ENCODE data around the gene SHE. TPM values are rescaled to one million over a fixed set of nuclear protein-coding genes. Genes with fewer than 3 reads are reported as not detected.

SHE gene
- total and polyA plus RNA-seq, 2 experiments from 2014 or later: 0.23 to 0.69 TPM

DNA sequence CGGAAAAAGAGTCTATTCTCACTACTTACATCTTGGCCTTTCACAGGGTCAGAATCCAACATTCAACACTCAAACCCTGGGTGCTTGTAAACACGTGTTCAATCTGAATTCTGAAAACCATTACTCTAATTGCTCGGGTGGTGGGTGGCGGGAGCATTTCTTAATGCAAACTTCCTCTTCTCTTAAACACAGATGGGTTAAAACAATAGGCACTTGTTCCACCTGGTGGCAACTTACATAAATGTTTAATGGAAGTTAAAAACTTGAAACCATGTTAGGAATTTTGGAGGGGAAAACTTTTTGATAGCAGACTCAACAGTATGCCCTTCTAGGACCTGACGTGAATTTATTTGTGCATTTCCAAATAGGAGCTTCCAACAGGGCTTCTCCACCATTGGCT lies 23.6 kb downstream of the SHE start:
- Histone ChIP-seq H3K4me2 (no peak overlapping the region), H3K4me3 (no peak overlapping the region), H3K4me1 (ENCODE audit: insufficient read depth) (peaks cover 8% of the 10 kb centered on the region), H3K36me3 (ENCODE audit: insufficient read depth) (no peaks in the 10 kb centered on the region), H3K27ac (ENCODE audit: low read depth) (no peak overlapping the region), H3K27me3 (ENCODE audit: insufficient read depth) (no peaks in the 10 kb centered on the region), H3F3A (replicated peaks; ENCODE audit: low read depth) (no peaks in the 10 kb centered on the region), H2AFZ (peak overlapping the region; percentile 34), H3K9me2 (ENCODE audit: insufficient read depth) (no peaks in the 10 kb centered on the region), H3K79me2 (replicated peaks; ENCODE audit: insufficient read depth) (no peaks in the 10 kb centered on the region), H4K20me1 (replicated peaks; ENCODE audit: insufficient read depth) (no peaks in the 10 kb centered on the region)
- Mint-ChIP-seq H3K4me1 (peaks cover 20% of the 10 kb centered on the region), H3K27me3 (ENCODE audit: insufficient read depth, low read depth, poor library complexity) (no peaks in the 10 kb centered on the region), H3K27ac (peak overlapping the region; percentile 51; the same call in 1 of the 2 replicates), H3K9me3 (no peaks in the 10 kb centered on the region), H3K36me3 (ENCODE audit: low read depth) (no peaks in the 10 kb centered on the region), H3K4me3 (no peak overlapping the region)
- TF ChIP-seq, protein P1, sequence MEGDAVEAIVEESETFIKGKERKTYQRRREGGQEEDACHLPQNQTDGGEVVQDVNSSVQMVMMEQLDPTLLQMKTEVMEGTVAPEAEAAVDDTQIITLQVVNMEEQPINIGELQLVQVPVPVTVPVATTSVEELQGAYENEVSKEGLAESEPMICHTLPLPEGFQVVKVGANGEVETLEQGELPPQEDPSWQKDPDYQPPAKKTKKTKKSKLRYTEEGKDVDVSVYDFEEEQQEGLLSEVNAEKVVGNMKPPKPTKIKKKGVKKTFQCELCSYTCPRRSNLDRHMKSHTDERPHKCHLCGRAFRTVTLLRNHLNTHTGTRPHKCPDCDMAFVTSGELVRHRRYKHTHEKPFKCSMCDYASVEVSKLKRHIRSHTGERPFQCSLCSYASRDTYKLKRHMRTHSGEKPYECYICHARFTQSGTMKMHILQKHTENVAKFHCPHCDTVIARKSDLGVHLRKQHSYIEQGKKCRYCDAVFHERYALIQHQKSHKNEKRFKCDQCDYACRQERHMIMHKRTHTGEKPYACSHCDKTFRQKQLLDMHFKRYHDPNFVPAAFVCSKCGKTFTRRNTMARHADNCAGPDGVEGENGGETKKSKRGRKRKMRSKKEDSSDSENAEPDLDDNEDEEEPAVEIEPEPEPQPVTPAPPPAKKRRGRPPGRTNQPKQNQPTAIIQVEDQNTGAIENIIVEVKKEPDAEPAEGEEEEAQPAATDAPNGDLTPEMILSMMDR (conservative IDR thresholded peaks at IDR 0.05; ENCODE audit: low read depth in 2 of 2): peak in 1 of 2 experiments; percentile 30; a peak in 3 of 4 replicates
- TF ChIP-seq ZNF114 (CRISPR knock-in tag; IDR thresholded peaks at IDR 0.05): no peak
- DNase-seq (ENCODE audit: low spot score) (peak; percentile 52), ATAC-seq (no peak)

DNA sequence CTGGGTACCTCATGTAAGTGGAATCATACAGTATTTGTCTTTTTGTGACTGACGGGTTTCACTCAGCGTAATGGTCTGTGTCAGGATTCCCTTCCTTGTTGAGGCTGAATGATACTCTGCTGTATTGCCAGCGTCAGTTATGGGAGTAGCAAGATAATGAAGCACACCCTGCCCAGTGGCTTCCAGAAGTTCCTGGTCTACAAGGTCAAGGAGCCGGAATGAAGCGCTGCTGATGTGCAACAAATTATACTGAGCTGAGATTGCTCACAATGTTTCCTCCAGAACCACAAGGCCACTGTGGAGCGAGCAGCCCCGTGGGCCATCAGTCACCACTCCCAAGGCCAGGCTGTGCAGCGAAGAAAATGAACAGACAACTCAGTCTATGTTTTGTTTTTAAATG lies 24.2 kb downstream of the SHE start:
- H3K4me3 Mint-ChIP-seq: no peak overlapping the region
- no peaks in the 10 kb centered on the region for H3K9me3 Mint-ChIP-seq
- DNase-seq (ENCODE audit: low spot score) (no peak), ATAC-seq (no peak)
- Histone ChIP-seq H3K4me2 (no peak overlapping the region), H3K4me3 (no peak overlapping the region), H3K4me1 (ENCODE audit: insufficient read depth) (peaks cover 8% of the 10 kb centered on the region), H3F3A (replicated peaks; ENCODE audit: low read depth) (no peaks in the 10 kb centered on the region), H2AFZ (peak overlapping the region; percentile 34), H3K36me3 (ENCODE audit: insufficient read depth) (no peaks in the 10 kb centered on the region), H3K79me2 (replicated peaks; ENCODE audit: insufficient read depth) (no peaks in the 10 kb centered on the region), H4K20me1 (replicated peaks; ENCODE audit: insufficient read depth) (no peaks in the 10 kb centered on the region), H3K27ac (ENCODE audit: low read depth) (no peak overlapping the region), H3K27me3 (ENCODE audit: insufficient read depth) (no peaks in the 10 kb centered on the region), H3K9me2 (ENCODE audit: insufficient read depth) (no peaks in the 10 kb centered on the region)
- no peaks in the 10 kb centered on the region for H3K36me3 Mint-ChIP-seq (ENCODE audit: low read depth)
- no peaks in the 10 kb centered on the region for H3K27me3 Mint-ChIP-seq (ENCODE audit: insufficient read depth, low read depth, poor library complexity)
- peak overlapping the region; percentile 51; the same call in 1 of the 2 replicates for H3K27ac Mint-ChIP-seq
- H3K4me1 Mint-ChIP-seq: peaks cover 20% of the 10 kb centered on the region
- TF ChIP-seq ZNF114 (CRISPR knock-in tag; IDR thresholded peaks at IDR 0.05) (no peak), POLR2AphosphoS5 (IDR thresholded peaks at IDR 0.05; ENCODE audit: low read depth) (no peak), CREB1 (CRISPR knock-in tag; IDR thresholded peaks at IDR 0.05; ENCODE audit: low read depth) (no peak), ZNF331 (CRISPR knock-in tag; IDR thresholded peaks at IDR 0.05; ENCODE audit: low read depth) (no peak), JUNB (IDR thresholded peaks at IDR 0.05; ENCODE audit: unreplicated experiment) (no peak), NANOG (IDR thresholded peaks at IDR 0.05; ENCODE audit: borderline replicate concordance) (no peak), EZH2phosphoT487 (IDR thresholded peaks at IDR 0.05; ENCODE audit: unreplicated experiment) (no peak), STAT1 (IDR thresholded peaks at IDR 0.05; ENCODE audit: unreplicated experiment) (no peak)
- TF ChIP-seq, protein P2, sequence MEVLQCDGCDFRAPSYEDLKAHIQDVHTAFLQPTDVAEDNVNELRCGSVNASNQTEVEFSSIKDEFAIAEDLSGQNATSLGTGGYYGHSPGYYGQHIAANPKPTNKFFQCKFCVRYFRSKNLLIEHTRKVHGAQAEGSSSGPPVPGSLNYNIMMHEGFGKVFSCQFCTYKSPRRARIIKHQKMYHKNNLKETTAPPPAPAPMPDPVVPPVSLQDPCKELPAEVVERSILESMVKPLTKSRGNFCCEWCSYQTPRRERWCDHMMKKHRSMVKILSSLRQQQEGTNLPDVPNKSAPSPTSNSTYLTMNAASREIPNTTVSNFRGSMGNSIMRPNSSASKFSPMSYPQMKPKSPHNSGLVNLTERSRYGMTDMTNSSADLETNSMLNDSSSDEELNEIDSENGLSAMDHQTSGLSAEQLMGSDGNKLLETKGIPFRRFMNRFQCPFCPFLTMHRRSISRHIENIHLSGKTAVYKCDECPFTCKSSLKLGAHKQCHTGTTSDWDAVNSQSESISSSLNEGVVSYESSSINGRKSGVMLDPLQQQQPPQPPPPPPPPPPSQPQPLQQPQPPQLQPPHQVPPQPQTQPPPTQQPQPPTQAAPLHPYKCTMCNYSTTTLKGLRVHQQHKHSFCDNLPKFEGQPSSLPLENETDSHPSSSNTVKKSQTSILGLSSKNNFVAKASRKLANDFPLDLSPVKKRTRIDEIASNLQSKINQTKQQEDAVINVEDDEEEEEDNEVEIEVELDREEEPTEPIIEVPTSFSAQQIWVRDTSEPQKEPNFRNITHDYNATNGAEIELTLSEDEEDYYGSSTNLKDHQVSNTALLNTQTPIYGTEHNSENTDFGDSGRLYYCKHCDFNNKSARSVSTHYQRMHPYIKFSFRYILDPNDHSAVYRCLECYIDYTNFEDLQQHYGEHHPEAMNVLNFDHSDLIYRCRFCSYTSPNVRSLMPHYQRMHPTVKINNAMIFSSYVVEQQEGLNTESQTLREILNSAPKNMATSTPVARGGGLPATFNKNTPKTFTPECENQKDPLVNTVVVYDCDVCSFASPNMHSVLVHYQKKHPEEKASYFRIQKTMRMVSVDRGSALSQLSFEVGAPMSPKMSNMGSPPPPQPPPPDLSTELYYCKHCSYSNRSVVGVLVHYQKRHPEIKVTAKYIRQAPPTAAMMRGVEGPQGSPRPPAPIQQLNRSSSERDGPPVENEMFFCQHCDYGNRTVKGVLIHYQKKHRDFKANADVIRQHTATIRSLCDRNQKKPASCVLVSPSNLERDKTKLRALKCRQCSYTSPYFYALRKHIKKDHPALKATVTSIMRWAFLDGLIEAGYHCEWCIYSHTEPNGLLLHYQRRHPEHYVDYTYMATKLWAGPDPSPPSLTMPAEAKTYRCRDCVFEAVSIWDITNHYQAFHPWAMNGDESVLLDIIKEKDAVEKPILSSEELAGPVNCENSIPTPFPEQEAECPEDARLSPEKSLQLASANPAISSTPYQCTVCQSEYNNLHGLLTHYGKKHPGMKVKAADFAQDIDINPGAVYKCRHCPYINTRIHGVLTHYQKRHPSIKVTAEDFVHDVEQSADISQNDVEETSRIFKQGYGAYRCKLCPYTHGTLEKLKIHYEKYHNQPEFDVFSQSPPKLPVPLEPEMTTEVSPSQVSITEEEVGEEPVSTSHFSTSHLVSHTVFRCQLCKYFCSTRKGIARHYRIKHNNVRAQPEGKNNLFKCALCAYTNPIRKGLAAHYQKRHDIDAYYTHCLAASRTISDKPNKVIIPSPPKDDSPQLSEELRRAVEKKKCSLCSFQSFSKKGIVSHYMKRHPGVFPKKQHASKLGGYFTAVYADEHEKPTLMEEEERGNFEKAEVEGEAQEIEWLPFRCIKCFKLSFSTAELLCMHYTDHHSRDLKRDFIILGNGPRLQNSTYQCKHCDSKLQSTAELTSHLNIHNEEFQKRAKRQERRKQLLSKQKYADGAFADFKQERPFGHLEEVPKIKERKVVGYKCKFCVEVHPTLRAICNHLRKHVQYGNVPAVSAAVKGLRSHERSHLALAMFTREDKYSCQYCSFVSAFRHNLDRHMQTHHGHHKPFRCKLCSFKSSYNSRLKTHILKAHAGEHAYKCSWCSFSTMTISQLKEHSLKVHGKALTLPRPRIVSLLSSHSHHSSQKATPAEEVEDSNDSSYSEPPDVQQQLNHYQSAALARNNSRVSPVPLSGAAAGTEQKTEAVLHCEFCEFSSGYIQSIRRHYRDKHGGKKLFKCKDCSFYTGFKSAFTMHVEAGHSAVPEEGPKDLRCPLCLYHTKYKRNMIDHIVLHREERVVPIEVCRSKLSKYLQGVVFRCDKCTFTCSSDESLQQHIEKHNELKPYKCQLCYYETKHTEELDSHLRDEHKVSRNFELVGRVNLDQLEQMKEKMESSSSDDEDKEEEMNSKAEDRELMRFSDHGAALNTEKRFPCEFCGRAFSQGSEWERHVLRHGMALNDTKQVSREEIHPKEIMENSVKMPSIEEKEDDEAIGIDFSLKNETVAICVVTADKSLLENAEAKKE (CRISPR knock-in tag; IDR thresholded peaks at IDR 0.05): no peak
- TF ChIP-seq, protein P3, sequence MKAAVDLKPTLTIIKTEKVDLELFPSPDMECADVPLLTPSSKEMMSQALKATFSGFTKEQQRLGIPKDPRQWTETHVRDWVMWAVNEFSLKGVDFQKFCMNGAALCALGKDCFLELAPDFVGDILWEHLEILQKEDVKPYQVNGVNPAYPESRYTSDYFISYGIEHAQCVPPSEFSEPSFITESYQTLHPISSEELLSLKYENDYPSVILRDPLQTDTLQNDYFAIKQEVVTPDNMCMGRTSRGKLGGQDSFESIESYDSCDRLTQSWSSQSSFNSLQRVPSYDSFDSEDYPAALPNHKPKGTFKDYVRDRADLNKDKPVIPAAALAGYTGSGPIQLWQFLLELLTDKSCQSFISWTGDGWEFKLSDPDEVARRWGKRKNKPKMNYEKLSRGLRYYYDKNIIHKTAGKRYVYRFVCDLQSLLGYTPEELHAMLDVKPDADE (IDR thresholded peaks at IDR 0.05): no peak
- TF ChIP-seq, protein P1 (conservative IDR thresholded peaks at IDR 0.05; ENCODE audit: low read depth in 2 of 2): no peak
